ENCODE results near the gene YTHDF1. TPM values are rescaled to one million over a fixed set of nuclear protein-coding genes. Genes with fewer than 3 reads are reported as not detected.

YTHDF1 gene
- polyA plus RNA-seq, 4 donors = 20.3 to 37.9 (median 22.9) TPM

DNA sequence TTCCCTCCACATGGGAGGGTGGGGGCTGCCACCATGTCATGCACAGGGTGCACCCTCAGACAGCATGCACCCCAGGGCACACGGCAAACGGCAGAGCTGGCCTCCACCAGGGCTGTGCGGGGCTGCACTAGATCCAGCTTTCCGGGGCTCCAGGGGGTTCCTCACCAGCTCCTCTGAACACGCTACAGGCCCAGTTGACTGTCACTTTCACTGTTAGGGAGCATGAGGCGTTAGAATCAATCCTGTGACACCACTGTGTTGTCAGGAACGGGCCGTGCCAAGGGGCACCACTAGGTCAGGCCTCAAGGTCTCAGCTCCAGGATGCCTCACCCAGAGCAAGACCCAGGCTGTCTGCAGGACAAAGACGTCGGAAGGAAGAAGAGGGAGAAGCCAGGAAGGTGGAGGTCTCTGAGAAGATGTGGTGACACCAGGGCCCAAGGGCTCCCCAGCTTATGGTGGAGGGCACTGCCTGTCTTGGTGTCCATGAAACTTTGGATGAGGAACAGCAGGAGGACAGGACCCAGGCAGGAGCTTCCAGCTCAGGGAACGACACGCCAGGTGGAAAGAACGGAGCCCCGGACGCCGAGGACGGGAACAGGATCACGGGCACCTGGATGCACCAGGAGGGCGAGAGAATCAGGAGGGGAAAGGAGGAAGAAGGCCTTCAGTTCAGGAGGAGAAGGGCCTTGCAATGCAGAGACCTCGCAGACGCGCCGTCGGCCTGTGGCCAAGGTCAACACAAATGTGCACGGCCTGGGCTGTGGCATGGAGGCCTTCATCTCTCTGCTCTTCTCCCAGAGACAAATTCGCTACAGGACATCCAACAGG lies 49.5 kb downstream of the YTHDF1 start:
- Histone ChIP-seq H3K27ac (ENCODE audit: low read depth in 1 of 3, low read length in 2 of 3) (no peak overlapping the region), H3K4me1 (ENCODE audit: control insufficient read depth in 3 of 3, insufficient read depth in 2 of 3, low read depth in 1 of 3, low read length in 2 of 3) (no peaks in the 10 kb centered on the region), H3K9me3 (ENCODE audit: control insufficient read depth in 2 of 2, insufficient read depth in 1 of 2, low read depth in 1 of 2, low read length in 1 of 2) (no peaks in the 10 kb centered on the region), H3K4me3 (ENCODE audit: low read depth in 1 of 3, low read length in 3 of 3) (no peak overlapping the region), H3K36me3 (ENCODE audit: control insufficient read depth in 3 of 3, insufficient read depth in 2 of 3, low read depth in 1 of 3, low read length in 3 of 3) (no peaks in the 10 kb centered on the region), H3K27me3 (ENCODE audit: control insufficient read depth in 3 of 3, insufficient read depth in 3 of 3, low read length in 3 of 3) (peaks cover 4 to 15% (median 4%) of the 10 kb centered on the region in 3 donors)
- FAIRE-seq = no peak
- no peak for DNase-seq
- 86 to 90% (median 87%) methylated on average over 26 of the region's 26 CpGs for WGBS, 3 donors

DNA sequence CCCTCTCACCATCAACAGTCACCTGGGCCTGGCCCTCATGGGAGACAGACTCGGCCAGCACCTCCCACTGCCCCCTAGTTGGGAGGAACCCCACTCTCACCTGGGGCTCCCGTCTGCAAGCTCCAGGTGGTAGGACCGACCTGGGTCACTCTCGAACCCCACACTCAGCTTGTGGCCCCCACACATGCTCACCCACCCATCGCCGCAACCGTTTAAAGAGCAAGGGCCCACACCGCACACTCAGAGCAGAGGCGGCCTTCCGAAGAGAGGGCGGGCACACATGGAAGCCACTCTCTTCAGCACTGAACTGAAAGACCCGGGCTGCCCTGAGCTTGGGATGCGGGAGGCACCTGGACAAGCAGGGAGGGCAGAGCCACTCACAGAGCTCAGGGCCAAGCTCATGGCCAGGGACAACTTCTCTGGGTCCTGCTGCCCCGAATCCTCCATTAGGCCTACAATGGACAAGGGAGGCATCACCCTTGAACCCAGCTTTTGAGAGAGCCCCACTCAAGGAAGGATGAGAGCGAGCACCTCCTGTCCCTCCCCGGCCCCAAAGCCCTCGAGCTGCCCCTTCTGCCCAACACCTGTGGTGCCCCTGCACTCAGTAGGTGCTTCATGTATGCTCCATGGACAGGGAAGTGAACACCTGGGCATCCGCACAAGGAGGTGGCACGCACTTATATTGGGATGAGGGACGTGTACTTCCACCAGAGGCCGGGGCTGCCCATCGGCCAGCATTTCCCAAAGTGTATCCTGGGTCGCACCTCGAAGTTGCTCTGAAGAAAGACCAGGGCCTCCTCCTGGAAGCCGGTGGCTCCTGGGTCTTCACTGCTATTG lies 50.4 kb downstream of the YTHDF1 start:
- FAIRE-seq = no peak
- 82 to 91% (median 85%) methylated on average over 25 of the region's 25 CpGs for WGBS, 3 donors
- H3K9me3 ChIP-seq (ENCODE audit: control insufficient read depth in 2 of 2, insufficient read depth in 1 of 2, low read depth in 1 of 2, low read length in 1 of 2) = no peaks in the 10 kb centered on the region

DNA sequence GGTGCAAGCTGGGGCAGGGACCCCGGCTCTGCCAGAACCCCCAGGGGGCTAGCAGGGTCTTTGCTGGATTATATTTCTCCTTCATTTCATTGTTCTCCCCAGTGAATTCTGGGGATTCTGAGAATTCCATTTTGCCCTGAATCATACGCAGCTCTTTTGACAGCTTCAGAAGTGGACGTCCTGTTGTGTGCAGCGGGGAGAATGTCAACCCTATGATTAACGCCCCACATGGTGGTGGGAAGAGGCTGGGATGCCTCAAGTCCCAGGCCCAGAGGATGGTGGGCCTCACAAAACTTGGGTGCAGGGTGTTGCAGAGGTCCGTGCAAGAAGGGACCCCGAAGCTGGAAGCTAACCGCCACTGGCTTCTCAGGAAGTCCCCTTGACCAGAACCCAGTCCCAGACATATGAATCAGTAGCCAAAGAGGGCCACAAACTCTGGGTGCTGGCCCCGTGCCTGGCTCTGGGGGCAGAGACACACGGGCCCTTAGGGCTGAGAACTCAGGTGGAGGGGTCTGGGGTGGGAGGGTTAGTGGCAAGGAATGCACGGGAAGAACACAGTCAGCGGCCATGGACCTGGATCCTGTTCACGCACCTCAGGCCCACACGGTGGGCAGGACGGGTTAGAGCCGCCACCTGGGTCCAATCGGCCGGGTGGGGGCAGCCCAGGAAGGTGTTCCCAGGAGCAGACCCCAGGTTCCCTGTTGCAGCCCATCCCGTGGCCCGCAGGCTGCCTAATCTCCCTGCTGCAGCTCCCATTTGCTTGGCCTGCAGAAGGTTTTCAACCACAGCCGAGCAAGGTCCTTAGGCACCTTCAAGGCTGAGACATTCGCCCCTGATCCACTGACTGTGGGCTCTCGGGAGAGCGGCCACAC lies 51.2 kb downstream of the YTHDF1 start:
- 68 to 74% (median 71%) methylated on average over 19 to 24 of the region's 24 CpGs for WGBS, 3 donors
- Histone ChIP-seq H3K9me3 (ENCODE audit: control insufficient read depth in 2 of 2, insufficient read depth in 1 of 2, low read depth in 1 of 2, low read length in 1 of 2) (no peaks in the 10 kb centered on the region), H3K4me1 (ENCODE audit: control insufficient read depth in 3 of 3, insufficient read depth in 2 of 3, low read depth in 1 of 3, low read length in 2 of 3) (no peaks in the 10 kb centered on the region), H3K27ac (ENCODE audit: low read depth in 1 of 3, low read length in 2 of 3) (no peak overlapping the region), H3K27me3 (ENCODE audit: control insufficient read depth in 3 of 3, insufficient read depth in 3 of 3, low read length in 3 of 3) (peaks cover 4 to 5% (median 4%) of the 10 kb centered on the region in 3 donors), H3K4me3 (ENCODE audit: low read depth in 1 of 3, low read length in 3 of 3) (no peak overlapping the region), H3K36me3 (ENCODE audit: control insufficient read depth in 3 of 3, insufficient read depth in 2 of 3, low read depth in 1 of 3, low read length in 3 of 3) (no peaks in the 10 kb centered on the region)
- DNase-seq (no peak), FAIRE-seq (no peak)

More for the DNA sequence above, 50.4 kb downstream of the YTHDF1 start:
- no peak for DNase-seq
- H3K4me1 ChIP-seq (ENCODE audit: control insufficient read depth in 3 of 3, insufficient read depth in 2 of 3, low read depth in 1 of 3, low read length in 2 of 3) = no peaks in the 10 kb centered on the region
- H3K27me3 ChIP-seq (ENCODE audit: control insufficient read depth in 3 of 3, insufficient read depth in 3 of 3, low read length in 3 of 3) = peaks cover 4 to 9% (median 4%) of the 10 kb centered on the region in 3 donors
- H3K36me3 ChIP-seq (ENCODE audit: control insufficient read depth in 3 of 3, insufficient read depth in 2 of 3, low read depth in 1 of 3, low read length in 3 of 3) = no peaks in the 10 kb centered on the region
- no peak overlapping the region for H3K27ac ChIP-seq (ENCODE audit: low read depth in 1 of 3, low read length in 2 of 3)
- no peak overlapping the region for H3K4me3 ChIP-seq (ENCODE audit: low read depth in 1 of 3, low read length in 3 of 3)

DNA sequence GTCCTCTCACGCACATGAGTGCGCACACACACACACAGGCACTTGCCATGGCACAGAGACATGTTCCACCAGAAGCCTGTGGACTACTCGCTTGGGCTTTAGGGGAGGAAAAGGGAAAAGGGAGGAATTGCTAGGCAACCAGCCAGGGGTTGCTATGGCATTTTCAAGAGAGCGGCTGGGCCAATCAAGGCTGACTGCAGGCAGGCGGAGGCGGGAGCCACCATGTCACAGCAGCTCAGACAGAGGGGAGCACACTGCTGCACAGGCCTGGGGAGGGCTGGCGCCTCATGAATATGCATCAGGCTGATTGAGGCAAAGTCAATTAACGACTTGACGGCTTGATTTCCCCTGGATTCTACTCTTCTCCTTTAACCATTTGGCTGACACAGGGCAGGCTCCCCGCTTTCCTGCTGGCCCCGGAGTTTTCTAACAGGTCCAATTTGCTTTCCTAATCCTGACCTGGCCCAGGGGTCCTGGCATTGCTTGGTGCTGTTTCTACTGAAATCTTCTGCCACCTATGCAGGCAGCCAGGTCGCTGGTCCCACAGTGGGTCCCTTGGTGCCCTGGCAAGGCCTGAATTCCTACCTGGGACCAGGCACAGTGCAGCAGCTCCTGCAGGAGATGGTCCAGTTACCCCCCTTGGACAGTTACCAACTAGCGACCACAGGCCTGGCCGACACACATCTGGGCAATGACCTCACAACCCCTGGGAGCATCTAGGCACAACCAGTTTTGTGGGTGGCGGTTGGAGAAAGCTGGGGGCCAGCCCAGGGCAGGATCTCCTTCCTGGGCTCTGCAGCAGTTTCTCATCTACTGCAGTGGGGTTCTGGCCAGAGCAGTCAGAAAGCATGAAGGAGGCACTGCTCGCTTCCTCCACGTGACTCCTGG lies 52.1 kb downstream of the YTHDF1 start:
- no peak overlapping the region for H3K4me3 ChIP-seq (ENCODE audit: low read depth in 1 of 3, low read length in 3 of 3)
- DNase-seq = no peak
- no peak overlapping the region for H3K27ac ChIP-seq (ENCODE audit: low read depth in 1 of 3, low read length in 2 of 3)
- FAIRE-seq = no peak
- H3K27me3 ChIP-seq (ENCODE audit: control insufficient read depth in 3 of 3, insufficient read depth in 3 of 3, low read length in 3 of 3) = peaks cover 3 to 4% (median 4%) of the 10 kb centered on the region in 3 donors
- no peaks in the 10 kb centered on the region for H3K36me3 ChIP-seq (ENCODE audit: control insufficient read depth in 3 of 3, insufficient read depth in 2 of 3, low read depth in 1 of 3, low read length in 3 of 3)
- 55 to 63% (median 61%) methylated on average over 16 to 17 of the region's 17 CpGs for WGBS, 3 donors
- no peaks in the 10 kb centered on the region for H3K9me3 ChIP-seq (ENCODE audit: control insufficient read depth in 2 of 2, insufficient read depth in 1 of 2, low read depth in 1 of 2, low read length in 1 of 2)
- no peaks in the 10 kb centered on the region for H3K4me1 ChIP-seq (ENCODE audit: control insufficient read depth in 3 of 3, insufficient read depth in 2 of 3, low read depth in 1 of 3, low read length in 2 of 3)

DNA sequence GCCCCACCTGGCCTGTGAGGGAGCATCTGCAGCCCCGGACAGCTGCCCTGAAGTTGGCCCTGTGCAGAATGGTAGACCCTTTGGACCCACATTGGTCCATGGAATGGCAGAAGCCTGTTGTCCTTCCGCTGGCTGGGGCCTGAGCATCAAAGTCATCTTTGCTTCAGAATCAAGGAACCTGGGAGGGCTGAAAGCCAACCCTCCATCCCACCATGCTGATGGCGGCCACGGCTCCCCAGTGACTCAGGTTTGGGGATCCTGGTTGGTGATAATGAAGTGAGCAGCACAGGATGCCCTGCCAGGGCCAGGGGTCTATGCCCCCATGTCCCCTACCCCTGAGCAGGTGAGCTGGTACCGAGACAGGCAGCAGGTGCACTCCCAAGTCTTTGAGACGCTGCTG lies 52.8 kb downstream of the YTHDF1 start:
- Histone ChIP-seq H3K9me3 (ENCODE audit: control insufficient read depth in 2 of 2, insufficient read depth in 1 of 2, low read depth in 1 of 2, low read length in 1 of 2) (no peaks in the 10 kb centered on the region), H3K27ac (ENCODE audit: low read depth in 1 of 3, low read length in 2 of 3) (no peak overlapping the region), H3K4me3 (ENCODE audit: low read depth in 1 of 3, low read length in 3 of 3) (no peak overlapping the region), H3K36me3 (ENCODE audit: control insufficient read depth in 3 of 3, insufficient read depth in 2 of 3, low read depth in 1 of 3, low read length in 3 of 3) (no peaks in the 10 kb centered on the region), H3K27me3 (ENCODE audit: control insufficient read depth in 3 of 3, insufficient read depth in 3 of 3, low read length in 3 of 3) (peaks cover 3 to 4% (median 4%) of the 10 kb centered on the region in 3 donors), H3K4me1 (ENCODE audit: control insufficient read depth in 3 of 3, insufficient read depth in 2 of 3, low read depth in 1 of 3, low read length in 2 of 3) (no peaks in the 10 kb centered on the region)
- DNase-seq = no peak
- WGBS, 3 donors = 61 to 76% (median 67%) methylated on average over 6 of the region's 6 CpGs
- FAIRE-seq = no peak

DNA sequence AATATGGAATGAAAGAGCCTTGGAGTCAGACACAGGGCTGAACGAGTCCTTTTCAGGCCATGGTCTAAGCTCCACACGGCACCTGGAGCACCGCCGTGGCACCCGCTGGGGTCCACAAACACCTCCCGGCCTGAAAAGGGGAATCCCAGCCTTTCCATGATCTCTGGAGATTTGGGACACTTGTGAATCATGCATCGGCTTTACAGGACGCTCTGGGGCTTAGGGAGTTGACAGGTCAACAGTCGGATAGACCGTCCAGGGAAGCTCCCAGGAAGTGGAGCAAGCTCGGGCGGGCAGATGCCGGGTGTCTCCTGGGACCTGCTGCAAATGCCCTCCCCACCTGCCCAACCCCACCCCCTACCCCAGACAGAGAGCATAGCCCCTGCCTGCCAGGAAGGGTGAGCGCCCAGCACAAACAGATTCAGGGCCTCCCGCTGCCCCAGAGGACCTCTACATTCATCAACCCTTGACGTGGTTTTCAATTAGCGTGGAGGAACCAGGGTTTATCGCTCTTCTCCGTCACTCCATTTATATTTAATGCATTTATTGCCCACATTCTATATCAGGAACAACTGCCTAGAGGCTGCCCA lies 53.6 kb downstream of the YTHDF1 start:
- H3K27me3 ChIP-seq (ENCODE audit: control insufficient read depth in 3 of 3, insufficient read depth in 3 of 3, low read length in 3 of 3) = peaks cover 3 to 4% (median 4%) of the 10 kb centered on the region in 3 donors
- 70 to 77% (median 76%) methylated on average over 19 of the region's 19 CpGs for WGBS, 3 donors
- no peak overlapping the region for H3K27ac ChIP-seq (ENCODE audit: low read depth in 1 of 3, low read length in 2 of 3)
- no peak for FAIRE-seq
- no peaks in the 10 kb centered on the region for H3K9me3 ChIP-seq (ENCODE audit: control insufficient read depth in 2 of 2, insufficient read depth in 1 of 2, low read depth in 1 of 2, low read length in 1 of 2)
- H3K36me3 ChIP-seq (ENCODE audit: control insufficient read depth in 3 of 3, insufficient read depth in 2 of 3, low read depth in 1 of 3, low read length in 3 of 3) = no peaks in the 10 kb centered on the region
- H3K4me3 ChIP-seq (ENCODE audit: low read depth in 1 of 3, low read length in 3 of 3) = no peak overlapping the region
- H3K4me1 ChIP-seq (ENCODE audit: control insufficient read depth in 3 of 3, insufficient read depth in 2 of 3, low read depth in 1 of 3, low read length in 2 of 3) = no peaks in the 10 kb centered on the region
- DNase-seq = no peak

DNA sequence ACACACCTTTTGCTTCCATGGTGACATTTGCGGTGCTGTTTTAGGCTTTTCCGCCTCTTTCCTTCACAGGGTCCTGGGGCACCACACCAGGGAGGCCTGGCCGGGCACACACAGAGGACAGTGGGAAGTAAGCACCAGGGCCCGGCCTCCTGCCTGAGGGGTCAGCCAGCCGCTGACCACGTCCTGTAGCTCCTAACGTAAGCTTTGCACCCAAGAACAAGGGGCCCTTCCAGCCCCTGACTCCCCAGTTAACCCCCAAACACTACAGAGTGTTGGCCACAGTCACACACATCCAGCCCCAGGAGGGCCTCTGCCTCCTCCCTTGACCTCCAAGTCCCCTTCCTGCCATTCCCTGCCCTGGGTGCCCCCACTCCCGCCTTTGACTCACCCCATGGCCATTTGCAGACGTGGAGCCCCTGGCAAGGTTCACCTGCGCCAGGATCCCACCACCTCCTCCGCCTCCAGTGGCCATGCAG lies 54.7 kb downstream of the YTHDF1 start:
- DNase-seq = no peak

More for the DNA sequence above, 54.7 kb downstream of the YTHDF1 start:
- FAIRE-seq = no peak
- WGBS, 3 donors = 68 to 78% (median 72%) methylated on average over 11 of the region's 11 CpGs
- H3K27me3 ChIP-seq (ENCODE audit: control insufficient read depth in 3 of 3, insufficient read depth in 3 of 3, low read length in 3 of 3) = peaks cover under 1 to 4% (median 4%) of the 10 kb centered on the region in 3 donors
- H3K36me3 ChIP-seq (ENCODE audit: control insufficient read depth in 3 of 3, insufficient read depth in 2 of 3, low read depth in 1 of 3, low read length in 3 of 3) = no peaks in the 10 kb centered on the region
- no peaks in the 10 kb centered on the region for H3K4me1 ChIP-seq (ENCODE audit: control insufficient read depth in 3 of 3, insufficient read depth in 2 of 3, low read depth in 1 of 3, low read length in 2 of 3)
- H3K9me3 ChIP-seq (ENCODE audit: control insufficient read depth in 2 of 2, insufficient read depth in 1 of 2, low read depth in 1 of 2, low read length in 1 of 2) = no peaks in the 10 kb centered on the region
- H3K27ac ChIP-seq (ENCODE audit: low read depth in 1 of 3, low read length in 2 of 3) = no peak overlapping the region
- H3K4me3 ChIP-seq (ENCODE audit: low read depth in 1 of 3, low read length in 3 of 3) = no peak overlapping the region

Measured in small intestine (tissue), 7 donors.